Neuron (in vitro differentiated cells): Measurements from ENCODE around the gene HECW1.
"Not testable (repeated sequence)": the region's sequence is repeated elsewhere in the genome, so short reads cannot be mapped to it uniquely, and the experiment has no call there.

Experiments
- H2AFZ ChIP-seq: one replicate; pipeline ENCODE4 v1.6.1; 2013; ENCODE audit warnings: low read depth, mild to moderate bottlenecking, inconsistent platforms, low read length, moderate library complexity
- H3K27me3 ChIP-seq: one replicate; pipeline ENCODE4 v1.6.1; 2013; ENCODE audit warnings: low read length; ENCODE audit not compliant: insufficient read depth
- H3K36me3 ChIP-seq: one replicate; pipeline ENCODE4 v1.6.1; 2013; ENCODE audit warnings: low read length; ENCODE audit not compliant: insufficient read depth
- H3K4me1 ChIP-seq: one replicate; pipeline ENCODE4 v1.6.1; 2013; ENCODE audit warnings: low read length; ENCODE audit not compliant: insufficient read depth
- H3K4me3 ChIP-seq: 2 replicates; pipeline ENCODE4 v1.5.1; 2013; ENCODE audit warnings: mild to moderate bottlenecking, low read length, moderate library complexity
- H3K9me3 ChIP-seq: one replicate; pipeline ENCODE4 v1.6.1; 2013; ENCODE audit warnings: low read length

Gene HECW1

DNA sequence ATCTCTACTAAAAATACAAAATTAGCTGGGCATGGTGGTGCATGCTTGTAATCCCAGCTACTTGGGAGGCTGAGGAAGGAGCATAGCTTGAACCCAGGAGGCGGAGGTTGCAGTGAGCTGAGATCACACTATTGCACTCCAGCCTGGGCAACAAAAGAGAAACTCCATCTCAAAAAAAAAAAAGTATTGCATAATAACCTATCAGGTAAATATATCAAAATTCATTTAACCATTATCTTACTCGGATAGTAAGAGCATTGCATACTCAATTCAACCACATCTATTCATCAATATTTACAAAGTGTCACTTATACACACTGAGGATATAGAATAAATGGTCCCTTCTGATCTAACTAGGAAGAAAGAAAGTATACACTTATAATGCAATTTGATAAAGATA is 461.4 kb downstream of the HECW1 start:
- H3K9me3 ChIP-seq, H3K4me3 ChIP-seq, H3K36me3 ChIP-seq, H2AFZ ChIP-seq, H3K27me3 ChIP-seq, H3K4me1 ChIP-seq: not testable (repeated sequence)

DNA sequence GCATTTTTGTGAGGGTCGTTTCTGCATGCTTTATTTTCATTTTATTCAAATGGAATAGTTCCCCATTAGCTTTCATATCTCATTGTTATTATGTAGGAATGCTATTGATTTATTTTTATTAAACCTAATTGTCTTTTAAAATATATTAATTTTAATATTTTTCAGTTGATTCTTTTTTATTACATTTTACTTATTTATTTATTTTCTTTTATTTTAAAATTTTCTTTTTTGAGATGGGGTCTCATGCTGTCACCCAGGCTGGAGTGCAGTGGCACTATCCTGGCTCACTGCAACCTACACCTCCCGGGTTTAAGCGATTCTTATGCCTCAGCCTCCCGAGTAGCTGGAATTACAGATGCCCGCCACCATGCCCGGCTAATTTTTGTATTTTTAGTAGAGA is 463.1 kb downstream of the HECW1 start:
- H3K4me3 ChIP-seq, result no peak overlapping the region
- H3K27me3 ChIP-seq, result no peaks in the 10 kb centered on the region
- H2AFZ ChIP-seq, result no peak overlapping the region
- H3K9me3 ChIP-seq, result no peaks in the 10 kb centered on the region
- H3K36me3 ChIP-seq, result no peaks in the 10 kb centered on the region
- H3K4me1 ChIP-seq, result peaks cover 4% of the 10 kb centered on the region

- H3K4me1 ChIP-seq, result peaks cover 4% of the 10 kb centered on the region
- H3K36me3 ChIP-seq, result no peaks in the 10 kb centered on the region
- H2AFZ ChIP-seq, result no peak overlapping the region
- H3K9me3 ChIP-seq, result no peaks in the 10 kb centered on the region
- no peak overlapping the region for H3K4me3 ChIP-seq
- H3K27me3 ChIP-seq, result no peaks in the 10 kb centered on the region
Measured at GRCh38 chr7:43576241-43576640, 463.8 kb downstream of the HECW1 start.

DNA sequence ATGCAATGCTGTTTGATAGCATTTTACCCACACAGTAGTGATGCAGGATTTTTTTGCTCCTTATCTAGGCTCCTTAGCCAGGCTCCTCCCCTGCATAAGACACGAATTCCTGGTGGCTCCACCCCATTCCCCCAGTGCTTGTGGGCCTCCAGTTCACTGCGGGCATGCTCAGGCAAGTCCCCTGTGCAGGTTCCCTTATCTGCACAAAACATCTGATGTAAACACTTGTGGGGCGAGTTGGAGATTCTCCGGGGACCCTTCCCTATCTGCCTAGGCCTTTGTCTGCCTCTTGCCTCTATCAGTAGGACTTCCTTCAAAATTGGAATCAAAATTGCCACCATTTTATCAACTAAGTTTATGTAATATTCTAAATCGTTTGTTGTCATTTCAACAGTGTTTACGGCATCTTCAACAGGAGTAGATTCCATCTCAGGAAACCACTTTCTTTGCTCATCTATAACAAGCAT is 465.1 kb downstream of the HECW1 start:
- Histone ChIP-seq H3K36me3 (no peaks in the 10 kb centered on the region), H3K9me3 (no peaks in the 10 kb centered on the region), H2AFZ (no peak overlapping the region), H3K4me1 (peaks cover 4% of the 10 kb centered on the region), H3K4me3 (no peak overlapping the region), H3K27me3 (no peaks in the 10 kb centered on the region)

DNA sequence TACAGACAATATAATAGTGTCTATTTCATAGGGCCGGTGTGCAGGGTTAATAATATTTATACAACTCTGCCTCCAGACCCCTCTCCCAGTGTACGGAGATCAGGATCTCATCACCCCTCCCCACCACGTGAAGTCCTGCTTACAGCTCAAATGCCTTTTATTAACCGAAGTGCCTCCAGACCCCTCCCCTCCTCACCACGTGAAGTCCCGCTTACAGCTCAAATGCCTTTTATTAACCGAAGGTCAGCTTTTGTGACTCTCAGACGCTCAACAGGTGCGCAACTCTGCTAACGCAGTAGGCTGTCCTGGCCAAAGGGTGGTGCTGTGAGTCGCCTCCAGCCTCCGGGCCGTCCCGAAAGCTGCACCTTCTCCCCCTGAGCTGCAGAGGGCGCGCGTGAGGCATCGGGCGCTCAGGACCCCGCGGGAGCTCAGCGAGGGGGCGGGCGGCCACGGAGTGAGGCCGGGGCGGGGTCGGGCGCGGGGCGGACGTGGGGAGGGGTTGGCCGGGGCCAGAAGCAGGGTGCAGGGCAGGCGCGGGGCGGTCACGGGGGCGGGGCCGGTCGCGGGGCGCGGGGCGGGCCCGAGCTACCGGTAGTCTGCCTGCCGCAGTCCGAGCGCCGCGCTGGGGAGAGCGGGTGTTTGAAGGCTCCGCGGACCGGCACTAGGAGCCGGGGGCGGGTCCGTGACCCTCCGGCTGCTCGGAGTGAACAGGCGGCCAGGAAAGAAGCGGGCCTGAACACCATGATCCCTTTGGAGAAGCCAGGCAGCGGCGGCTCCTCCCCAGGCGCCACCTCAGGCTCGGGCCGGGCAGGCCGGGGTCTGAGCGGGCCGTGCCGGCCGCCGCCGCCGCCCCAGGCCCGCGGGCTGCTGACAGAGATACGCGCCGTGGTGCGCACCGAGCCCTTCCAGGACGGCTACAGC is 470.3 kb downstream of the HECW1 start, which contains the start of gene STK17A:
Gene STK17A (plus strand): TSS at position 606 of the 921 bp plus-strand sequence. CDS start 136 bp downstream, at position 742.
- peaks cover 7% of the 10 kb centered on the region for H3K4me1 ChIP-seq

GRCh38 chr7:43583424-43584194 is 471.2 kb downstream of the HECW1 start:
- Histone ChIP-seq H3K4me1 (peaks cover 7% of the 10 kb centered on the region), H2AFZ (peak overlapping the region; percentile 59), H3K9me3 (no peaks in the 10 kb centered on the region), H3K4me3 (peak overlapping the region; percentile 65), H3K36me3 (no peaks in the 10 kb centered on the region), H3K27me3 (no peaks in the 10 kb centered on the region)

More for the DNA sequence above, 470.3 kb downstream of the HECW1 start, which contains the start of gene STK17A:
- H3K4me3 ChIP-seq, result peak within 1 kb of the TSS; percentile 65
- no peaks in the 10 kb centered on the region for H3K27me3 ChIP-seq
- H3K36me3 ChIP-seq, result no peaks in the 10 kb centered on the region
- H2AFZ ChIP-seq, result peak within 1 kb of the TSS; percentile 59
- H3K9me3 ChIP-seq, result no peaks in the 10 kb centered on the region

GRCh38 chr7:43584195-43584586 is 471.7 kb downstream of the HECW1 start:
- peaks cover 7% of the 10 kb centered on the region for H3K4me1 ChIP-seq
- peak overlapping the region; percentile 59 for H2AFZ ChIP-seq
- H3K9me3 ChIP-seq, result no peaks in the 10 kb centered on the region
- peak overlapping the region; percentile 65 for H3K4me3 ChIP-seq
- H3K36me3 ChIP-seq, result no peaks in the 10 kb centered on the region
- H3K27me3 ChIP-seq, result no peaks in the 10 kb centered on the region

- H3K4me3 ChIP-seq, result peak overlapping the region; percentile 65
- not testable (repeated sequence) for H3K4me1 ChIP-seq, H2AFZ ChIP-seq, H3K36me3 ChIP-seq, H3K9me3 ChIP-seq, H3K27me3 ChIP-seq
Measured at GRCh38 chr7:43584733-43585132, 472.3 kb downstream of the HECW1 start.

- Histone ChIP-seq H3K36me3 (no peaks in the 10 kb centered on the region), H3K9me3 (no peaks in the 10 kb centered on the region), H2AFZ (no peak overlapping the region), H3K4me1 (peaks cover 7% of the 10 kb centered on the region), H3K27me3 (no peaks in the 10 kb centered on the region), H3K4me3 (no peak overlapping the region)
Measured at GRCh38 chr7:43585562-43585961, 473.1 kb downstream of the HECW1 start.

DNA sequence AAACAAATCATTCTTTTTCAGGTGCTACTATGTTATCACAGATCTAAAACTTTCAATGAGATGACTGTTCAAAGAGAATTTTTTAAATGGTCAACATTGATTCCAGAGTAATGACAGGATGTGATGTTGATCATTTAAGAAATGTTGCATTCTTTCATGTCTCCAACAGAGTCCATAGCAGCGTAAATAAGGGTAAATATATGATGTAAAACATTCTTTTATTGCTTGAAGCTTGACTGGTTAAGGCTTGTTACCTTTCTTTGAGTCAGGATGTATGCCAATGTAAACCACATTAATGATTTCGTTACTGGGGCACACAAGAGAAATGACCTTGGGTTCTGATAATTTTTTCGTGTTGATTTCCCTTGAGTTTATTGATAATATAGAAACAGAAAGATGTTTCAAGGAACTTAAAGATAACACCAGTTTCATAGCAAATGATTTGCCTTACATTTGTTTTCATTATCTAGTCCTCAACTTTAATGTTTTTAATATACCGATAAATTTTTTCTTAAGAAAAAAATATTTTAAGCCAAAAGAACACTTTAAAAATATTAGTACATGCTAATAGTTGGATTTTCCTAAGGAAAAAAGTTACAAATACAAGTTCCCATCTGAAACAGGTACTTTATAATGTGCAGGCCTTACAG is 473.9 kb downstream of the HECW1 start:
- Histone ChIP-seq H3K36me3 (no peaks in the 10 kb centered on the region), H3K9me3 (no peaks in the 10 kb centered on the region), H2AFZ (no peak overlapping the region), H3K4me1 (peaks cover 10% of the 10 kb centered on the region), H3K4me3 (no peak overlapping the region), H3K27me3 (no peaks in the 10 kb centered on the region)

GRCh38 chr7:43588477-43589132 is 476.2 kb downstream of the HECW1 start:
- no peak overlapping the region for H2AFZ ChIP-seq
- no peaks in the 10 kb centered on the region for H3K36me3 ChIP-seq

GRCh38 chr7:43589133-43589478 is 476.7 kb downstream of the HECW1 start:
- Histone ChIP-seq H2AFZ (no peak overlapping the region), H3K36me3 (no peaks in the 10 kb centered on the region), H3K4me1 (peaks cover 11% of the 10 kb centered on the region), H3K4me3 (no peak overlapping the region), H3K27me3 (no peaks in the 10 kb centered on the region), H3K9me3 (no peaks in the 10 kb centered on the region)

More at GRCh38 chr7:43588477-43589132, 476.2 kb downstream of the HECW1 start:
- no peak overlapping the region for H3K4me3 ChIP-seq
- no peaks in the 10 kb centered on the region for H3K27me3 ChIP-seq
- H3K9me3 ChIP-seq, result no peaks in the 10 kb centered on the region
- H3K4me1 ChIP-seq, result peaks cover 12% of the 10 kb centered on the region
